HG02840 (cell line): ENCODE results near the gene RAB3IL1.
"Not testable (repeated sequence)": the region's sequence is repeated elsewhere in the genome, so short reads cannot be mapped to it uniquely, and the experiment has no call there.

ENCODE experiments used
- ATAC-seq: cut with Tn5 transposase; IDR thresholded peaks from one replicate; pipeline ENCODE4 v1.9.1; 2021; ENCODE audit warnings: mild to moderate bottlenecking, moderate library complexity, moderate number of reproducible peaks; ENCODE audit not compliant: unreplicated experiment, low FRiP score

Gene RAB3IL1

GRCh38 chr11:61954106-61954850, 36.9 kb upstream of the RAB3IL1 start:
- ATAC-seq: no peak

GRCh38 chr11:61953632-61954031, 36.3 kb upstream of the RAB3IL1 start:
- ATAC-seq: not testable (repeated sequence)

GRCh38 chr11:61952882-61953281, 35.5 kb upstream of the RAB3IL1 start:
- ATAC-seq: no peak

GRCh38 chr11:61951484-61952135, 34.2 kb upstream of the RAB3IL1 start:
- ATAC-seq: no peak

GRCh38 chr11:61950035-61950547, 32.7 kb upstream of the RAB3IL1 start, which contains the start of gene BEST1:
BEST1 (plus strand) TSS chr11:61950351; CDS start chr11:61951807, 1,456 bp downstream.
- no peak for ATAC-seq

GRCh38 chr11:61949169-61950034, 32.0 kb upstream of the RAB3IL1 start:
- no peak for ATAC-seq

GRCh38 chr11:61948505-61948904, 31.1 kb upstream of the RAB3IL1 start:
- no peak for ATAC-seq

- no peak for ATAC-seq
Observed at GRCh38 chr11:61947486-61948210, 30.3 kb upstream of the RAB3IL1 start.

- no peak for ATAC-seq
Observed at GRCh38 chr11:61946894-61947293, 29.5 kb upstream of the RAB3IL1 start.

- ATAC-seq: no peak
Observed at GRCh38 chr11:61945191-61945590, 27.8 kb upstream of the RAB3IL1 start.

GRCh38 chr11:61940466-61940865, 23.1 kb upstream of the RAB3IL1 start:
- ATAC-seq: no peak

GRCh38 chr11:61935861-61936260, 18.5 kb upstream of the RAB3IL1 start:
- ATAC-seq: no peak

GRCh38 chr11:61930933-61931332, 13.6 kb upstream of the RAB3IL1 start:
- ATAC-seq: no peak

- ATAC-seq: no peak
Observed at GRCh38 chr11:61928606-61929005, 11.2 kb upstream of the RAB3IL1 start.

GRCh38 chr11:61927501-61927900, 10.1 kb upstream of the RAB3IL1 start:
- ATAC-seq: no peak

- no peak for ATAC-seq
Observed at GRCh38 chr11:61926235-61926634, 8.9 kb upstream of the RAB3IL1 start.

GRCh38 chr11:61925736-61926135, 8.4 kb upstream of the RAB3IL1 start:
- ATAC-seq: no peak

- no peak for ATAC-seq
Observed at GRCh38 chr11:61924064-61924455, 6.7 kb upstream of the RAB3IL1 start.

- ATAC-seq: no peak
Observed at GRCh38 chr11:61923166-61924063, 6.0 kb upstream of the RAB3IL1 start.
